ENCODE data around the gene TOR1AIP2. TPM values are rescaled to one million over a fixed set of nuclear protein-coding genes. Genes with fewer than 3 reads are reported as not detected.

The TOR1AIP2 gene
- total and polyA plus RNA-seq, 2 donors = 9.6 to 90.1 TPM

DNA sequence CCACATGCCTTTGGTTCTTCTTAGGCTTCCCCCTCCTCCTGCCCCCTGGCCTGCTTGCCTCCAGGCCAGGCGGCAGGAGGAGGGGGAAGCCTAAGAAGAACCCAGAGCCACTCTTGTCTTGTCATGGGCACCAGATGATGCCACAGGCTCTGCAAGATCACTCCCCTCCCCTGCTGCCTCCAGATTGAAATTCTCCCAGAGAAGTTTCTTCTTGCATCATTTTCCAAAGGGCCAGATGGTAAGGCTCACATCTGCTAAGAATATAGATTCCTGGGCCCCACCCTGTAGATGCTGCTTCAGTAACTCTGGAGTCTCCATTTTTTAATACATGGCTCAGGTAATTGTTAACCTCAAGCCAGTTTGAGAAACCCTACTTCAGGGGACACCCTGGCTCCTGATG is 73.7 kb downstream of the TOR1AIP2 start:
- DNase-seq (ENCODE audit: extremely low spot score) = no peak
- Histone ChIP-seq H3K4me3 (ENCODE audit: low read depth, low read length) (no peak overlapping the region), H3K27ac (ENCODE audit: low read depth) (no peak overlapping the region), H3K4me1 (ENCODE audit: insufficient read depth) (no peaks in the 10 kb centered on the region), H3K36me3 (ENCODE audit: insufficient read depth) (no peaks in the 10 kb centered on the region)
- WGBS = 94% methylated on average over 1 of the region's 1 CpG

DNA sequence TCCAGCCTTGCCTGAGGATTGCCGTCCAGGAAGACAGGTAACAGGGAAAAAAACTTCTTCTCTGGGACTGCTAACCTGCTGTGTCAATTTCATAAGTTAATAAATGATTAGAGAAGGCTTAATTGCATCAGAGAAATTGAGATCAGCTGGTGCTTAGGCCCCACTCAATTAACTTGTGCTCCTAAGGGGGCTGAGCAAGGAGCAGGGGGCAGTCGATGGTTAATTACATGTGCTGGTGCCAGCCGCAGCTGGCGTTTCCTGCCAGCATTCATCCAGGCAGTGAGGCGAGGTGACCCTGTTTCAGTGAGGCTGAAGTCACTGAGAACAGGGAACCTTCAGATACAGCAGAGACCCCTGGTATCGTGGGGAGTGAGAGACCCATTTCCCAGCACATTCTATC is 74.5 kb downstream of the TOR1AIP2 start:
- Histone ChIP-seq H3K36me3 (ENCODE audit: insufficient read depth) (no peaks in the 10 kb centered on the region), H3K4me1 (ENCODE audit: insufficient read depth) (no peaks in the 10 kb centered on the region), H3K27ac (ENCODE audit: low read depth) (no peak overlapping the region), H3K4me3 (ENCODE audit: low read depth, low read length) (no peak overlapping the region)
- WGBS = 75% methylated on average over 6 of the region's 6 CpGs
- DNase-seq (ENCODE audit: extremely low spot score) = no peak

DNA sequence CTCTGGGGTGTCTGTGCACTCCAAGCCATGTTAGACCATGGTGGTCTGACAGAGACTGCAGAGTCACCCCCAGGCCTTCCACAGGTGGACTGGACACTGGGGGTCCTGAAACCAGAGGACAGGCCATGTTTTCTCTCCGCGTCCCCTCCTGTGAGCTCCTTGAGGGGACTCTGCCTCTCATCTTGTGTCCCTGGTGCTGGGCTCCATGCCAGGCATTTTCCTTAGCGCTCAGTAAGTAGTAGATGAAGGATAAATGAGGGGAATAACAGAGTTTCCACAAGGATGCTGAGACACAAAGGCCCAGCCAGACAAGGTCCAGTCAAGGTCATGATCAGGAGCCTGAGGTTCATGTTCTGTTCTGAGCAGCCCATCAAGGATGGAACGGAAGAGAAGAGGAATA is 77.1 kb downstream of the TOR1AIP2 start:
- no peaks in the 10 kb centered on the region for H3K36me3 ChIP-seq (ENCODE audit: insufficient read depth)
- no peak for DNase-seq (ENCODE audit: extremely low spot score)

DNA sequence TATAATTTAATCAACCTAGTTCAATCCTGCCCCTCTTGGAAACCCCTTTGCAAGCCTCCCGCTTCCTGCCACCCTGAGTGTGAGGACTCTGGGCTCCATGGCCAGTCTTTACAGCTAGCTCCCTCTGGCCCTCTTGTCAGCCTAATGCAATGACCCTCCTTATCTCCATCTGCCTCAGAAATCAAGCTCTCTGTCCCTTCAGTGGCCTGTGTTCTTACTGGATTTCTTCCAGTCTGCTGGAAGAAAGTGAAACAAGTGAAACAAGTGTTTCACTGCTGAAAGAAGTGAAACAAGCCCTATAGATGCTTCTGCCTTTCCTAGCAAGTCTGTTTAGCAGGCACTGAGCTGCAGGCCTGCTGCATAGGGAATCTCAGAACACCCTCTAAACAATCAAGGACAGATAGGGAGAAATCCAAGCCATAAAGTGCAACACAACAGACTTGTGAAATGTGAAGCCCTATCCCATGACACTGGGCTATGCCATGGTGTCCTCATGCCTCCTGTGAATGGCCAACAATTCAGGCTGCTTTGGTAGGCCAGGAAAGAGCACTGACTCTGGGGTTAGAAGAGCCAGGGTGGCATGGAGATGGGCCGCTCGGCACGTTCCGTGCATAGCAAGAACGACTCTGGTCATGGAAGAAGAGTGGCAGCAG is 78.6 kb downstream of the TOR1AIP2 start:
- H3K4me3 ChIP-seq (ENCODE audit: low read depth, low read length) = no peak overlapping the region
- WGBS = 94% methylated on average over 6 of the region's 6 CpGs
- H3K27ac ChIP-seq (ENCODE audit: low read depth) = no peak overlapping the region
- no peak for DNase-seq (ENCODE audit: extremely low spot score)
- no peaks in the 10 kb centered on the region for H3K4me1 ChIP-seq (ENCODE audit: insufficient read depth)
- no peaks in the 10 kb centered on the region for H3K36me3 ChIP-seq (ENCODE audit: insufficient read depth)

More for the DNA sequence above, 77.1 kb downstream of the TOR1AIP2 start:
- no peaks in the 10 kb centered on the region for H3K4me1 ChIP-seq (ENCODE audit: insufficient read depth)
- H3K27ac ChIP-seq (ENCODE audit: low read depth) = no peak overlapping the region
- 88% methylated on average over 4 of the region's 4 CpGs for WGBS
- H3K4me3 ChIP-seq (ENCODE audit: low read depth, low read length) = no peak overlapping the region

DNA sequence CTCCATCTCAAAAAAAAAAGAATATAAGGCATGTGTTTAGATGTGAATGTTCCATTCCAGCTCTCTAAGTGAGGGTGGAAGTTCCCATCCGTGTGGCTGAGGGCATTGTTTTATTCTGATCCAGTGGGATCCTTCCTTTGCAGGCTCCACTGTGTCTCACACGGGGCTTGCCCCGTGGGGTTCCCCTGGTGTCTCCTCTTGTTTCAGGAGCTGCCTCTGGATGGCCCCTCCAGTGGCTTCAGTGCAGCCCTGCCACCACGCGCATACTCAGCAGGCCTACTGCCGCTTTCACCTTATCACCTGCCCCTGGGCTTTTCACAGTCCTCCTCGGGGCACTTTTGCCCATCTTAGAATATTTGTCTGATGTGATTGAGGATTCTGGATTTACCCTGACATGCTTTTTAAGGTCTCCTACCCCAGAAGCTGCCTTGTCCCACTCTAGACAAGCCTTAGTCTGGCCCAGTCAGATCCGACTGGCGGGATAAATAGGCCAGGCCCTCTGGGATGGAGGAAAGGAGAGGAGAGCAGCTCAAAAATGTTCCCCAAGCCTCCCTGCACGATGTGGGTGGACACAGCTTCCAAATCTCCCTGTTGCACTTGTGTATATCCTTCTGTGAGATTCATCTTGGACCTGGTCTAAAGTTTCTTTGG is 79.3 kb downstream of the TOR1AIP2 start:
- H3K4me1 ChIP-seq (ENCODE audit: insufficient read depth) = no peaks in the 10 kb centered on the region
- no peak for DNase-seq (ENCODE audit: extremely low spot score)
- H3K4me3 ChIP-seq (ENCODE audit: low read depth, low read length) = no peak overlapping the region
- WGBS = 89% methylated on average over 10 of the region's 10 CpGs
- H3K36me3 ChIP-seq (ENCODE audit: insufficient read depth) = no peaks in the 10 kb centered on the region
- H3K27ac ChIP-seq (ENCODE audit: low read depth) = no peak overlapping the region

DNA sequence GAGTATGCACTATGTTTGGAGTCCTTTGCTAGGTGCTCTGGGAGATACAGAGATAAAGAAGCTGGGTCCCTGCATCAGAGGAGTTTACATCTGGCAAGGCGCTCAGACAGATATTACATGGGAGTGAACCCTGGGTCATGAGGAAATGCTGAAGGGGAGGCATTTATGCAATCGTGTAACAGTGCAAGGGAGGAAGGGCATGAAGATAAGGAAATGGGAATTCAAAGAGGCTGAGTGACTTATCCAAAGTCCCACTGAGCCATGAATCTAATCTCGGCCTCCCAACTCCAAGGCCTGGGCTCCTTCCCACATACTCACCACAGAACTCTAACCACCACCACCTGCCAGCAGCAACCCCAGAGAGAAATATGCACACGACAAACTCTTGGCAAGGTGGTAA is 82.9 kb downstream of the TOR1AIP2 start:
- Histone ChIP-seq H3K4me1 (ENCODE audit: insufficient read depth) (no peaks in the 10 kb centered on the region), H3K4me3 (ENCODE audit: low read depth, low read length) (no peak overlapping the region), H3K27ac (ENCODE audit: low read depth) (no peak overlapping the region), H3K36me3 (ENCODE audit: insufficient read depth) (no peaks in the 10 kb centered on the region)
- no peak for DNase-seq (ENCODE audit: extremely low spot score)
- WGBS = 32% methylated on average over 4 of the region's 4 CpGs

DNA sequence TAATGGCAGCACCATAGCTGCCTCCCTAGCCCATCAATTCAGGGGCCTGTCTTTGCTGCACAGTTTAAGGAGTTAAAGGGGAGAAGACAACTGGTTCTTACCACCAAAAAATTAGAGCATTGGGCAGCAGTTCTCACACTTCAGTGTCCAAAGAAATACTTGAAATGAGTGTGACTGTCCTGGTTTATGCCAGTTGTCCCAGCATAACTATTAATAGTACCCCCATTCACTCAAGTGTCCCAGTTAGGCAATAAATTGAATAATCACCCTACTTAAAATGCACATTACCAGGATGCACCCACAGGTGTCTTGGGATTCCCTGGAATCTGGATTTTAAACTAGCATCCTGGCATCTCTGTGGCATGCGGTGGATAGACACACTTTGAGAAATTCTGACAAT is 83.5 kb downstream of the TOR1AIP2 start:
- no peak for DNase-seq (ENCODE audit: extremely low spot score)
- Histone ChIP-seq H3K4me1 (ENCODE audit: insufficient read depth) (no peaks in the 10 kb centered on the region), H3K36me3 (ENCODE audit: insufficient read depth) (no peaks in the 10 kb centered on the region), H3K4me3 (ENCODE audit: low read depth, low read length) (no peak overlapping the region), H3K27ac (ENCODE audit: low read depth) (no peak overlapping the region)
- WGBS = 81% methylated on average over 1 of the region's 1 CpG

DNA sequence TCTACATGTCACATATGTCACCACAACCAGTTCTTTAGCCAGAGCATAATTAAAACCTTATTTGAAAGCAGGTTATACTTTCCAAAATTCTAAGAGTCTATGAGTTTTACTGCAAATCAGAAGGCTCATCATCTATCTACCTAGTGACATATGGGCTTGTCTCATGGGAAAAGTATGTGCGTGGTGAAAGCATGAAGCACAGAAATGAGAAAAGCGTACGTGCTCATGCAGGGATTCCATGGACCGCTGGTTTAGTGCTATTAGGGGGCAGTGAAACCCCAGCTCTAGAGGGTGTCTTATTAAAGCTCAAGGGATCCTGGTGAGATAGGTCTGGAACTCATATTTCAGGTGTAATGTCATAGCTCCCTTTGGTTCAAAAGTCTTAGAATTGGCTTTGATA is 84.3 kb downstream of the TOR1AIP2 start:
- Histone ChIP-seq H3K4me1 (ENCODE audit: insufficient read depth) (no peaks in the 10 kb centered on the region), H3K36me3 (ENCODE audit: insufficient read depth) (no peaks in the 10 kb centered on the region), H3K4me3 (ENCODE audit: low read depth, low read length) (no peak overlapping the region), H3K27ac (ENCODE audit: low read depth) (no peak overlapping the region)
- 91% methylated on average over 4 of the region's 4 CpGs for WGBS
- DNase-seq (ENCODE audit: extremely low spot score) = no peak

Other genes with a start within 250 kb of the TOR1AIP2 start
- 0.53 TPM for gene FAM163A, start 134.5 kb downstream of the TOR1AIP2 start, total RNA-seq
- 0.30 TPM for gene FAM163A, start 134.5 kb downstream of the TOR1AIP2 start, polyA plus RNA-seq
- gene TOR1AIP1, start 4.5 kb upstream of the TOR1AIP2 start, total RNA-seq = 104 TPM
- 85.9 TPM for gene TOR1AIP1, start 4.5 kb upstream of the TOR1AIP2 start, polyA plus RNA-seq
- 110 TPM for gene CEP350, start 77.0 kb upstream of the TOR1AIP2 start, total RNA-seq
- gene CEP350, start 77.0 kb upstream of the TOR1AIP2 start, polyA plus RNA-seq = 13.0 TPM

Measured in urinary bladder (tissue), 4 donors.